PC-9 (cell line): ENCODE data around the gene RHOF.

Experiments used
- CTCF ChIP-seq: fragments of 200-600 bp; sonication (generic); conservative IDR thresholded peaks from 2 replicates; pipeline ENCODE4 v1.6.1; 2017; ENCODE audit warnings: mixed run types, antibody characterized with exemption, mild to moderate bottlenecking, moderate library complexity
- EZH2 ChIP-seq: fragments of 200-600 bp; sonication (generic); IDR thresholded peaks from 2 replicates; pipeline ENCODE4 v1.8.0; 2017; ENCODE audit warnings: antibody characterized with exemption, low read depth

GRCh38 chr12:121779422-121779895 lies 14.0 kb downstream of the RHOF start:
- no peak for TF ChIP-seq EZH2
- no peak for TF ChIP-seq CTCF
